ENCODE measurements around the gene HSD17B3.

The HSD17B3 gene

GRCh38 chr9:96245399-96245798, 56.6 kb downstream of the HSD17B3 start:
- no peak for TF ChIP-seq EZH2phosphoT487 (conservative IDR thresholded peaks at IDR 0.05; ENCODE audit: low read length)
- TF ChIP-seq, protein P1, sequence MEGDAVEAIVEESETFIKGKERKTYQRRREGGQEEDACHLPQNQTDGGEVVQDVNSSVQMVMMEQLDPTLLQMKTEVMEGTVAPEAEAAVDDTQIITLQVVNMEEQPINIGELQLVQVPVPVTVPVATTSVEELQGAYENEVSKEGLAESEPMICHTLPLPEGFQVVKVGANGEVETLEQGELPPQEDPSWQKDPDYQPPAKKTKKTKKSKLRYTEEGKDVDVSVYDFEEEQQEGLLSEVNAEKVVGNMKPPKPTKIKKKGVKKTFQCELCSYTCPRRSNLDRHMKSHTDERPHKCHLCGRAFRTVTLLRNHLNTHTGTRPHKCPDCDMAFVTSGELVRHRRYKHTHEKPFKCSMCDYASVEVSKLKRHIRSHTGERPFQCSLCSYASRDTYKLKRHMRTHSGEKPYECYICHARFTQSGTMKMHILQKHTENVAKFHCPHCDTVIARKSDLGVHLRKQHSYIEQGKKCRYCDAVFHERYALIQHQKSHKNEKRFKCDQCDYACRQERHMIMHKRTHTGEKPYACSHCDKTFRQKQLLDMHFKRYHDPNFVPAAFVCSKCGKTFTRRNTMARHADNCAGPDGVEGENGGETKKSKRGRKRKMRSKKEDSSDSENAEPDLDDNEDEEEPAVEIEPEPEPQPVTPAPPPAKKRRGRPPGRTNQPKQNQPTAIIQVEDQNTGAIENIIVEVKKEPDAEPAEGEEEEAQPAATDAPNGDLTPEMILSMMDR (IDR thresholded peaks at IDR 0.05; ENCODE audit: insufficient read depth, low read length, poor library complexity, severe bottlenecking) = no peak
- Histone ChIP-seq H3K27ac (ENCODE audit: low read depth, low read length) (no peak overlapping the region), H3K9ac (ENCODE audit: low read length) (no peak overlapping the region), H2AFZ (ENCODE audit: low read depth, low read length, severe bottlenecking) (no peak overlapping the region), H3K79me2 (ENCODE audit: insufficient read depth, low read length) (no peaks in the 10 kb centered on the region), H3K4me2 (ENCODE audit: low read depth, low read length, poor library complexity, severe bottlenecking) (no peak overlapping the region), H3K4me3 (ENCODE audit: insufficient read depth, low read length, poor library complexity, severe bottlenecking) (no peak overlapping the region), H3K36me3 (ENCODE audit: low read length) (no peaks in the 10 kb centered on the region), H3K27me3 (ENCODE audit: low read length) (no peaks in the 10 kb centered on the region; the same call in 1 of the 2 replicates), H3F3A (ENCODE audit: insufficient read depth) (no peaks in the 10 kb centered on the region), H4K20me1 (ENCODE audit: low read depth, low read length) (no peaks in the 10 kb centered on the region), H3K9me2 (replicated peaks; ENCODE audit: insufficient read depth, low read length) (no peaks in the 10 kb centered on the region), H3K9me3 (ENCODE audit: insufficient read depth, low read length) (peaks cover 10% of the 10 kb centered on the region; the same call in 1 of the 2 replicates)

DNA sequence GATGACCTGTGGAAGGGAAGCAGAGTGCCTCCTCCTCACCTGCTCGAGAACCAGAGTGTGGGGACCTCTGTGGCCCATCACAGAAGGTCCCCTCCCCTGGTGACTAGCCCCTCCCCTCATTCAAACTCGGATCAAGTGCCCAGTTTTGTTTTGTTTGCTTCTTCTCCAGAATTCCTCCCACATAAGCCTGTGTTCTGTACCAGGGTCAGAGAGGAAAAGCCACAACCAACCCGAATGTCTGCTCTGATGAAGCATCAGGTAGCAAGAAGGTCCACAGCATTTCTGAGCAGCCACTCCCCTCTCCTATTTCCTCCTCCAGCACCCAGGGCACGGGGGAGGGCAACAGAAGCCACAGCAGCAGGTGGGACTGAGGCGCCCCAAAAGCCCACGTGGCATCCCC, 58.2 kb downstream of the HSD17B3 start:
- Histone ChIP-seq H3K9me2 (replicated peaks; ENCODE audit: insufficient read depth, low read length) (no peaks in the 10 kb centered on the region), H3K27ac (ENCODE audit: low read depth, low read length) (no peak overlapping the region), H3K4me3 (ENCODE audit: insufficient read depth, low read length, poor library complexity, severe bottlenecking) (no peak overlapping the region), H2AFZ (ENCODE audit: low read depth, low read length, severe bottlenecking) (no peak overlapping the region), H3K36me3 (ENCODE audit: low read length) (no peaks in the 10 kb centered on the region), H3K79me2 (ENCODE audit: insufficient read depth, low read length) (no peaks in the 10 kb centered on the region), H4K20me1 (ENCODE audit: low read depth, low read length) (no peaks in the 10 kb centered on the region), H3K4me2 (ENCODE audit: low read depth, low read length, poor library complexity, severe bottlenecking) (no peak overlapping the region), H3F3A (ENCODE audit: insufficient read depth) (no peaks in the 10 kb centered on the region), H3K9ac (ENCODE audit: low read length) (no peak overlapping the region), H3K9me3 (ENCODE audit: insufficient read depth, low read length) (peaks cover 10% of the 10 kb centered on the region; the same call in 1 of the 2 replicates), H3K27me3 (ENCODE audit: low read length) (no peaks in the 10 kb centered on the region; the same call in 1 of the 2 replicates)
- TF ChIP-seq EZH2phosphoT487 (conservative IDR thresholded peaks at IDR 0.05; ENCODE audit: low read length) = no peak
- TF ChIP-seq, protein P1 (IDR thresholded peaks at IDR 0.05; ENCODE audit: insufficient read depth, low read length, poor library complexity, severe bottlenecking) = no peak

- no peaks in the 10 kb centered on the region for H4K20me1 ChIP-seq (ENCODE audit: low read depth, low read length)
- H2AFZ ChIP-seq (ENCODE audit: low read depth, low read length, severe bottlenecking) = no peak overlapping the region
- H3F3A ChIP-seq (ENCODE audit: insufficient read depth) = no peaks in the 10 kb centered on the region
- no peak overlapping the region for H3K9ac ChIP-seq (ENCODE audit: low read length)
- no peak overlapping the region for H3K4me2 ChIP-seq (ENCODE audit: low read depth, low read length, poor library complexity, severe bottlenecking)
- no peaks in the 10 kb centered on the region for H3K36me3 ChIP-seq (ENCODE audit: low read length)
- TF ChIP-seq, protein P1 (IDR thresholded peaks at IDR 0.05; ENCODE audit: insufficient read depth, low read length, poor library complexity, severe bottlenecking) = no peak
- no peak for TF ChIP-seq EZH2phosphoT487 (conservative IDR thresholded peaks at IDR 0.05; ENCODE audit: low read length)
- H3K9me2 ChIP-seq (replicated peaks; ENCODE audit: insufficient read depth, low read length) = no peaks in the 10 kb centered on the region
- no peaks in the 10 kb centered on the region for H3K79me2 ChIP-seq (ENCODE audit: insufficient read depth, low read length)
- H3K27me3 ChIP-seq (ENCODE audit: low read length) = no peaks in the 10 kb centered on the region; the same call in 1 of the 2 replicates
- H3K27ac ChIP-seq (ENCODE audit: low read depth, low read length) = no peak overlapping the region
- no peak overlapping the region for H3K4me3 ChIP-seq (ENCODE audit: insufficient read depth, low read length, poor library complexity, severe bottlenecking)
- peaks cover 10% of the 10 kb centered on the region; the same call in 1 of the 2 replicates for H3K9me3 ChIP-seq (ENCODE audit: insufficient read depth, low read length)
These were observed 59.2 kb downstream of the HSD17B3 start for GRCh38 chr9:96242811-96243210.

All from SU-DHL-6 (cell line).